NCI-H187 (cell line): ENCODE results near the gene SRGAP2C.
"Not testable (repeated sequence)": the region's sequence is repeated elsewhere in the genome, so short reads cannot be mapped to it uniquely, and the experiment has no call there.

Source experiments
- DNase-seq, 2 experiments: peaks; one replicate each; lab custom pipeline; 2025; lab: John Stamatoyannopoulos, UW

Gene SRGAP2C

GRCh38 chr1:121280699-121281317 lies 96.0 kb downstream of the SRGAP2C start:
- DNase-seq = not testable (repeated sequence)

GRCh38 chr1:121281480-121281879 lies 96.7 kb downstream of the SRGAP2C start:
- not testable (repeated sequence) for DNase-seq

GRCh38 chr1:121283587-121284180 lies 98.9 kb downstream of the SRGAP2C start:
- not testable (repeated sequence) for DNase-seq

- not testable (repeated sequence) for DNase-seq
Observed at GRCh38 chr1:121292590-121292989, 107.8 kb downstream of the SRGAP2C start.

- not testable (repeated sequence) for DNase-seq
Observed at GRCh38 chr1:121293263-121294204, 108.8 kb downstream of the SRGAP2C start.

GRCh38 chr1:121294205-121294570 lies 109.4 kb downstream of the SRGAP2C start:
- not testable (repeated sequence) for DNase-seq

- not testable (repeated sequence) for DNase-seq
Observed at GRCh38 chr1:121296563-121296962, 111.8 kb downstream of the SRGAP2C start.

- not testable (repeated sequence) for DNase-seq
Observed at GRCh38 chr1:121298529-121298928, 113.8 kb downstream of the SRGAP2C start.

- DNase-seq = not testable (repeated sequence)
Observed at GRCh38 chr1:121299514-121300149, 114.9 kb downstream of the SRGAP2C start.

GRCh38 chr1:121301876-121302275 lies 117.1 kb downstream of the SRGAP2C start:
- DNase-seq = not testable (repeated sequence)

GRCh38 chr1:121307759-121308158 lies 123.0 kb downstream of the SRGAP2C start:
- DNase-seq = not testable (repeated sequence)

GRCh38 chr1:121315509-121315908 lies 130.7 kb downstream of the SRGAP2C start:
- DNase-seq = not testable (repeated sequence)

GRCh38 chr1:121316081-121316480 lies 131.3 kb downstream of the SRGAP2C start:
- not testable (repeated sequence) for DNase-seq

GRCh38 chr1:121317491-121318468 lies 133.0 kb downstream of the SRGAP2C start:
- DNase-seq = not testable (repeated sequence)

GRCh38 chr1:121318687-121319086 lies 133.9 kb downstream of the SRGAP2C start:
- not testable (repeated sequence) for DNase-seq

- DNase-seq = not testable (repeated sequence)
Observed at GRCh38 chr1:121321660-121322059, 136.9 kb downstream of the SRGAP2C start.

GRCh38 chr1:121324726-121325125 lies 140.0 kb downstream of the SRGAP2C start:
- not testable (repeated sequence) for DNase-seq

- not testable (repeated sequence) for DNase-seq
Observed at GRCh38 chr1:121332141-121332540, 147.4 kb downstream of the SRGAP2C start.

- not testable (repeated sequence) for DNase-seq
Observed at GRCh38 chr1:121332599-121333562, 148.1 kb downstream of the SRGAP2C start.
